IMR-90 (cell line): ENCODE measurements around the gene GGTLC1. TPM values are rescaled to one million over a fixed set of nuclear protein-coding genes. Genes with fewer than 3 reads are reported as not detected.

Source experiments
- ATAC-seq: fragments of 200-7000 bp; cut with Tn5 transposase; 2 replicates; pipeline ENCODE4 v1.9.1; 2020; ENCODE audit warnings: low read depth, mild to moderate bottlenecking, moderate library complexity
- Bru-seq: library from RNA; stranded (reverse); fragments of 400-500 nt; gene quantifications from one replicate; lab custom pipeline; 2021; lab: Mats Ljungman, UMichigan
- BruChase-seq, 2 experiments: library from RNA; stranded (reverse); fragments of 400-500 nt; gene quantifications; one replicate each; lab custom pipeline; 2021; lab: Mats Ljungman, UMichigan
- BruUV-seq: library from RNA; stranded (reverse); fragments of 400-500 nt; replicated peaks from 2 replicates; lab custom pipeline; 2021; lab: Mats Ljungman, UMichigan
- CTCF ChIA-PET: fragments of 300-600 bp; formaldehyde crosslinking; extraction: SDS; loops from one replicate; lab custom pipeline; 2021; ENCODE audit warnings: antibody characterized with exemption; lab: Yijun Ruan, JAX
- POLR2A ChIA-PET: fragments of 300-600 bp; sonication (Branson Sonifier 250); formaldehyde crosslinking; loops from one replicate; lab custom pipeline; 2022; ENCODE audit warnings: antibody characterized with exemption; ENCODE audit not compliant: unreplicated experiment; lab: Charles Lee
- DNase-seq: peaks from one replicate; pipeline ENCODE4 v3.0.0; 2013
- H2AFZ ChIP-seq: replicated peaks from 2 replicates; pipeline ENCODE3; 2013; ENCODE audit warnings: low read length, mild to moderate bottlenecking; ENCODE audit not compliant: poor library complexity
- H2AK5ac ChIP-seq: 2 replicates; pipeline ENCODE4 v1.6.1; 2013; ENCODE audit warnings: low read depth, low read length, inconsistent platforms
- H2AK9ac ChIP-seq: replicated peaks from 2 replicates; pipeline ENCODE3; 2013; ENCODE audit warnings: mild to moderate bottlenecking, low read depth, low read length, moderate library complexity; ENCODE audit not compliant: poor library complexity
- H2BK120ac ChIP-seq: 2 replicates; pipeline ENCODE4 v1.6.1; 2013; ENCODE audit warnings: low read depth, low read length, inconsistent platforms
- H2BK15ac ChIP-seq: 3 replicates; pipeline ENCODE4 v1.6.1; 2013; ENCODE audit warnings: low read depth, low read length, inconsistent platforms
- H2BK20ac ChIP-seq: 2 replicates; pipeline ENCODE4 v1.6.1; 2013; ENCODE audit warnings: low read depth, mild to moderate bottlenecking, inconsistent platforms, low read length, moderate library complexity
- H2BK5ac ChIP-seq: 2 replicates; pipeline ENCODE4 v1.6.1; 2013; ENCODE audit warnings: mild to moderate bottlenecking, low read depth, low read length, inconsistent platforms; ENCODE audit not compliant: poor library complexity, severe bottlenecking
- H3K14ac ChIP-seq: replicated peaks from 2 replicates; pipeline ENCODE4 v1.6.1; 2013; ENCODE audit warnings: low read depth, low read length, inconsistent platforms
- H3K18ac ChIP-seq: 2 replicates; pipeline ENCODE4 v1.6.1; 2013; ENCODE audit warnings: low read depth, low read length, control low read depth
- H3K23ac ChIP-seq: 2 replicates; pipeline ENCODE4 v1.6.1; 2013; ENCODE audit warnings: low read depth, low read length, inconsistent platforms
- H3K27ac ChIP-seq: 2 replicates; pipeline ENCODE4 v1.5.1; 2013; ENCODE audit warnings: mild to moderate bottlenecking, control low read depth, low read length; ENCODE audit not compliant: insufficient read depth
- H3K27me3 ChIP-seq: 2 replicates; pipeline ENCODE4 v1.6.1; 2013; ENCODE audit warnings: low read length; ENCODE audit not compliant: control insufficient read depth, insufficient read depth
- H3K36me3 ChIP-seq: 2 replicates; pipeline ENCODE4 v1.6.1; 2013; ENCODE audit warnings: low read length, mixed read lengths; ENCODE audit not compliant: control insufficient read depth, insufficient read depth
- H3K4ac ChIP-seq: 2 replicates; pipeline ENCODE4 v1.6.1; 2013; ENCODE audit warnings: low read depth, low read length, inconsistent platforms
- H3K4me1 ChIP-seq: 2 replicates; pipeline ENCODE4 v1.6.1; 2013; ENCODE audit warnings: low read length, mixed read lengths; ENCODE audit not compliant: control insufficient read depth, insufficient read depth
- H3K4me2 ChIP-seq: 2 replicates; pipeline ENCODE4 v1.6.1; 2013; ENCODE audit warnings: low read depth, mild to moderate bottlenecking, control low read depth, low read length, moderate library complexity
- H3K4me3 ChIP-seq: 2 replicates; pipeline ENCODE4 v1.5.1; 2013; ENCODE audit warnings: low read depth, mild to moderate bottlenecking, control low read depth, low read length, moderate library complexity; ENCODE audit not compliant: insufficient read depth
- H3K56ac ChIP-seq: 2 replicates; pipeline ENCODE4 v1.6.1; 2013; ENCODE audit warnings: low read length, inconsistent platforms; ENCODE audit not compliant: insufficient read depth; ENCODE audit errors: extremely low read depth
- H3K79me1 ChIP-seq, 2 experiments: 2 replicates each; pipeline ENCODE4 v1.6.1; 2013; ENCODE audit warnings: low read length in 2 of 2, inconsistent platforms in 1 of 2, low read depth in 1 of 2
- H3K9ac ChIP-seq: 2 replicates; pipeline ENCODE4 v1.6.1; 2013; ENCODE audit warnings: low read depth, low read length, control low read depth
- H3K9me1 ChIP-seq: 2 replicates; pipeline ENCODE4 v1.6.1; 2013; ENCODE audit warnings: low read length, inconsistent platforms; ENCODE audit not compliant: insufficient read depth
- H3K9me3 ChIP-seq: 2 replicates; pipeline ENCODE4 v1.6.1; 2013; ENCODE audit warnings: low read length; ENCODE audit not compliant: control insufficient read depth, insufficient read depth
- H4K20me1 ChIP-seq: 2 replicates; pipeline ENCODE4 v1.6.1; 2013; ENCODE audit warnings: low read length, inconsistent platforms; ENCODE audit not compliant: insufficient read depth
- H4K5ac ChIP-seq: 2 replicates; pipeline ENCODE4 v1.6.1; 2013; ENCODE audit warnings: mild to moderate bottlenecking, low read depth, low read length, control low read depth
- H4K8ac ChIP-seq, 2 experiments: 2 replicates each; pipeline ENCODE4 v1.6.1; 2013; ENCODE audit warnings: low read depth in 2 of 2, low read length in 2 of 2, control low read depth in 1 of 2, inconsistent platforms in 1 of 2
- H4K91ac ChIP-seq: 2 replicates; pipeline ENCODE4 v1.6.1; 2013; ENCODE audit warnings: low read depth, low read length, inconsistent platforms; ENCODE audit not compliant: insufficient read depth
- BHLHE40 ChIP-seq: fragments of 150-350 bp; IDR thresholded peaks from 2 replicates; pipeline ENCODE4 v1.6.1; 2016; ENCODE audit warnings: mild to moderate bottlenecking, low read depth, low read length
- CEBPB ChIP-seq: IDR thresholded peaks from 2 replicates; pipeline ENCODE4 v1.6.1; 2012; ENCODE audit warnings: low read depth, low read length, improper control_type of control experiment
- CHD1 ChIP-seq: IDR thresholded peaks from 2 replicates; pipeline ENCODE4 v1.6.1; 2012; ENCODE audit warnings: low read depth, low read length, improper control_type of control experiment
- CTCF ChIP-seq: conservative IDR thresholded peaks from 2 replicates; pipeline ENCODE4 v1.5.1; 2012; ENCODE audit warnings: mild to moderate bottlenecking, low read depth, low read length, improper control_type of control experiment
- ELK1 ChIP-seq: fragments of 150-350 bp; IDR thresholded peaks from 2 replicates; pipeline ENCODE4 v1.6.1; 2016; ENCODE audit warnings: low read depth, mild to moderate bottlenecking, low read length, moderate library complexity, borderline replicate concordance
- FOS ChIP-seq: fragments of 150-350 bp; IDR thresholded peaks from 2 replicates; pipeline ENCODE4 v1.6.1; 2016; ENCODE audit warnings: low read depth, low read length
- MAFK ChIP-seq: IDR thresholded peaks from 2 replicates; pipeline ENCODE4 v1.6.1; 2012; ENCODE audit warnings: low read depth, low read length, improper control_type of control experiment
- MAZ ChIP-seq: IDR thresholded peaks from 2 replicates; pipeline ENCODE4 v1.6.1; 2012; ENCODE audit warnings: low read depth, mild to moderate bottlenecking, low read length, improper control_type of control experiment, moderate library complexity, borderline replicate concordance
- MXI1 ChIP-seq: IDR thresholded peaks from 2 replicates; pipeline ENCODE4 v1.6.1; 2012; ENCODE audit warnings: low read depth, mild to moderate bottlenecking, low read length, moderate library complexity, borderline replicate concordance
- NFE2L2 ChIP-seq: fragments of 150-350 bp; IDR thresholded peaks from 2 replicates; pipeline ENCODE4 v1.6.1; 2016; ENCODE audit warnings: low read depth, mild to moderate bottlenecking, low read length
- POLR2A ChIP-seq: IDR thresholded peaks from 2 replicates; pipeline ENCODE4 v1.6.1; 2012; ENCODE audit warnings: mild to moderate bottlenecking, low read depth, low read length
- RAD21 ChIP-seq: IDR thresholded peaks from 2 replicates; pipeline ENCODE4 v1.6.1; 2012; ENCODE audit warnings: low read length, improper control_type of control experiment
- RCOR1 ChIP-seq: IDR thresholded peaks from 2 replicates; pipeline ENCODE4 v1.6.1; 2012; ENCODE audit warnings: mild to moderate bottlenecking, low read length, improper control_type of control experiment; ENCODE audit not compliant: insufficient replicate concordance
- RFX5 ChIP-seq: IDR thresholded peaks from 2 replicates; pipeline ENCODE4 v1.8.0; 2012; ENCODE audit warnings: low read depth, mild to moderate bottlenecking, low read length, moderate library complexity
- SMC3 ChIP-seq: fragments of 150-350 bp; IDR thresholded peaks from 2 replicates; pipeline ENCODE4 v1.6.1; 2016; ENCODE audit warnings: low read depth, mild to moderate bottlenecking, antibody characterized with exemption, low read length, moderate library complexity
- USF2 ChIP-seq: fragments of 150-350 bp; IDR thresholded peaks from 2 replicates; pipeline ENCODE4 v1.6.1; 2017; ENCODE audit warnings: mild to moderate bottlenecking, antibody characterized with exemption, low read length, low read depth
- WGBS, 2 experiments: methylation state at CpG; one replicate each; pipeline versions ENCODE4 v1.1.5 to v1.1.7; 2013; ENCODE audit warnings: missing lambda C conversion rate in 2 of 2; ENCODE audit not compliant: insufficient read length in 1 of 2; ENCODE audit errors: extremely low coverage in 2 of 2; 5-methylcytosine and 5-hydroxymethylcytosine counted together
- dilution Hi-C: fragments of 300-500 bp; cut with HindIII; formaldehyde crosslinking; loops from one replicate; pipeline ENCODE4 v1.14.3; 2018; ENCODE audit warnings: low sequenced_read_pairs; ENCODE audit not compliant: unreplicated experiment
- in situ Hi-C: fragments of 300-500 bp; cut with MboI; formaldehyde crosslinking; loops from 3 replicates; pipeline ENCODE4 v1.14.3; 2019; ENCODE audit warnings: low sequenced_read_pairs, inconsistent platforms, mixed read lengths
- intact Hi-C: fragments of 100-400 bp; cut with micrococcal nuclease; formaldehyde crosslinking; loops from 2 replicates; pipeline ENCODE4 v1.10.0; 2022
- long read RNA-seq: library from polyadenylated mRNA; unstranded; transcript quantifications from one replicate; pipeline ENCODE4 v2.0.0, GENCODE V29; 2021; ENCODE audit not compliant: unreplicated experiment
- polyA plus RNA-seq, 3 experiments: library from polyadenylated mRNA; depleted of rRNA; stranded (reverse); fragments of >200 nt; gene quantifications; 2 replicates each; pipeline ENCODE4 v1.2.3, GENCODE V29; 2012; ENCODE audit warnings: low replicate concordance in 1 of 3
- total RNA-seq: library from RNA; depleted of rRNA; stranded (reverse); fragments of >200 nt; gene quantifications from 2 replicates; pipeline ENCODE4 v1.2.3, GENCODE V29; 2012; rRNA removed

The GGTLC1 gene
- total RNA-seq (not detected in 2 replicates), polyA plus RNA-seq (2012; rRNA removed) (not detected in 2 replicates), Bru-seq, nascent RNA (not detected), BruChase-seq, experiment 1, labeled RNA remaining after a 6-hour chase (not detected), BruChase-seq, experiment 2, labeled RNA remaining after a 2-hour chase (not detected)
- not detected in 2 replicates for polyA plus RNA-seq (2012; cell fraction: cytosol; rRNA removed)
- polyA plus RNA-seq (2012; cell fraction: nucleus; rRNA removed; ENCODE audit: low replicate concordance) = not detected in 2 replicates
- long read RNA-seq = 0 reads

GRCh38 chr20:23988561-23988960, at the start of gene GGTLC1:
TSS of gene GGTLC1 (minus strand) at chr20:23988779. CDS start at chr20:23986611, 2,168 bp downstream.
- Histone ChIP-seq H3K4me3 (no peak within 1 kb of the TSS), H3K14ac (no peak within 1 kb of the TSS), H2BK5ac (no peak within 1 kb of the TSS), H3K4ac (no peak within 1 kb of the TSS), H3K27ac (no peak within 1 kb of the TSS), H3K18ac (no peak within 1 kb of the TSS), H3K23ac (no peak within 1 kb of the TSS), H3K9ac (no peak within 1 kb of the TSS), H2BK20ac (no peak within 1 kb of the TSS), H4K91ac (no peak within 1 kb of the TSS), H2BK120ac (no peak within 1 kb of the TSS), H3K4me2 (no peak within 1 kb of the TSS), H3K56ac (no peak within 1 kb of the TSS), H2AK9ac (no peak within 1 kb of the TSS), H4K5ac (no peak within 1 kb of the TSS), H3K9me3 (no peaks in the 10 kb centered on the region), H2AFZ (no peak within 1 kb of the TSS), H3K79me1 (no peaks in the 10 kb centered on the region), H3K9me1 (no peaks in the 10 kb centered on the region), H2AK5ac (no peak within 1 kb of the TSS), H4K20me1 (no peaks in the 10 kb centered on the region), H2BK15ac (no peak within 1 kb of the TSS), H3K27me3 (no peaks in the 10 kb centered on the region), H4K8ac (no peak within 1 kb of the TSS), H3K36me3 (no peaks in the 10 kb centered on the region), H3K4me1 (no peaks in the 10 kb centered on the region)
- CTCF ChIA-PET = no interaction called here
- dilution Hi-C loops (no loop called here), in situ Hi-C loops (no loop called here), intact Hi-C loops (no loop called here)
- POLR2A ChIA-PET = no interaction called here
- no TSS peak for BruUV-seq
- WGBS, 2 experiments = 91% methylated on average over 13 of the region's 26 CpGs; no CpG with 5 or more reads in 1 of the 2 experiments
- DNase-seq (no peak), ATAC-seq (no peak)
- TF ChIP-seq SMC3 (no peak), CTCF (no peak), POLR2A (no peak), RAD21 (no peak), MXI1 (no peak), BHLHE40 (no peak), RCOR1 (no peak), MAFK (no peak), CHD1 (no peak), ELK1 (no peak), CEBPB (no peak), MAZ (no peak), RFX5 (no peak), FOS (no peak), USF2 (no peak), NFE2L2 (no peak)
